Gastrocnemius medialis (tissue), 4 donors: ENCODE data around the gene CDH1.

ENCODE experiments used
- POLR2A ChIP-seq, 2 donors: fragments of 450-650 bp; IDR thresholded peaks; one replicate each; pipeline ENCODE4 v1.6.1; 2017; ENCODE audit warnings: antibody characterized with exemption in 2 of 2, mild to moderate bottlenecking in 2 of 2, moderate library complexity in 2 of 2
- TF ChIP-seq, protein P1 (sequence below), 5 experiments: fragments of 450-650 bp in 3 of 5; fragments of 200-600 bp in 2 of 5; sonication (generic) in 2 of 5; IDR thresholded peaks in 4 of 5; conservative IDR thresholded peaks in 1 of 5; 1 replicate in 4 of 5; 2 replicates in 1 of 5; pipeline ENCODE4 v1.5.1; 2016 to 2019; ENCODE audit warnings: antibody characterized with exemption in 5 of 5, mild to moderate bottlenecking in 3 of 5, moderate library complexity in 3 of 5

- TF ChIP-seq, protein P1, sequence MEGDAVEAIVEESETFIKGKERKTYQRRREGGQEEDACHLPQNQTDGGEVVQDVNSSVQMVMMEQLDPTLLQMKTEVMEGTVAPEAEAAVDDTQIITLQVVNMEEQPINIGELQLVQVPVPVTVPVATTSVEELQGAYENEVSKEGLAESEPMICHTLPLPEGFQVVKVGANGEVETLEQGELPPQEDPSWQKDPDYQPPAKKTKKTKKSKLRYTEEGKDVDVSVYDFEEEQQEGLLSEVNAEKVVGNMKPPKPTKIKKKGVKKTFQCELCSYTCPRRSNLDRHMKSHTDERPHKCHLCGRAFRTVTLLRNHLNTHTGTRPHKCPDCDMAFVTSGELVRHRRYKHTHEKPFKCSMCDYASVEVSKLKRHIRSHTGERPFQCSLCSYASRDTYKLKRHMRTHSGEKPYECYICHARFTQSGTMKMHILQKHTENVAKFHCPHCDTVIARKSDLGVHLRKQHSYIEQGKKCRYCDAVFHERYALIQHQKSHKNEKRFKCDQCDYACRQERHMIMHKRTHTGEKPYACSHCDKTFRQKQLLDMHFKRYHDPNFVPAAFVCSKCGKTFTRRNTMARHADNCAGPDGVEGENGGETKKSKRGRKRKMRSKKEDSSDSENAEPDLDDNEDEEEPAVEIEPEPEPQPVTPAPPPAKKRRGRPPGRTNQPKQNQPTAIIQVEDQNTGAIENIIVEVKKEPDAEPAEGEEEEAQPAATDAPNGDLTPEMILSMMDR (IDR thresholded peaks at IDR 0.05 in 4 of 5, conservative IDR thresholded peaks at IDR 0.05 in 1 of 5) = no peak
- no peak for TF ChIP-seq POLR2A (IDR thresholded peaks at IDR 0.05)
Observed at GRCh38 chr16:68859828-68860227, 122.7 kb downstream of the CDH1 start.
